Adrenal gland (tissue), 5 donors: ENCODE measurements around the gene CPD.

Experiments used
- CTCF ChIP-seq, 6 experiments: fragments of 450-650 bp in 4 of 6; fragments of 200-600 bp in 2 of 6; sonication (generic) in 1 of 6; IDR thresholded peaks; 1 replicate in 5 of 6; 2 replicates in 1 of 6; pipeline versions ENCODE4 v1.5.1 to v1.8.0; 2016 to 2021; ENCODE audit warnings: antibody characterized with exemption in 6 of 6, mild to moderate bottlenecking in 2 of 6, moderate library complexity in 1 of 6
- POLR2A ChIP-seq, 2 donors: fragments of 450-650 bp; IDR thresholded peaks; one replicate each; pipeline ENCODE4 v1.6.1; 2017; ENCODE audit warnings: antibody characterized with exemption in 2 of 2, mild to moderate bottlenecking in 2 of 2, moderate library complexity in 1 of 2
- donor health status: DM: no; HTN: no; CAD: no.

GRCh38 chr17:30482555-30482954 is 103.8 kb downstream of the CPD start:
- TF ChIP-seq CTCF (IDR thresholded peaks at IDR 0.05) (no peak), POLR2A (IDR thresholded peaks at IDR 0.05) (no peak)
